Ovary (tissue), 9 donors: ENCODE results near the gene SLC39A11. TPM values are rescaled to one million over a fixed set of nuclear protein-coding genes. Genes with fewer than 3 reads are reported as not detected.

Experiments
- DNase-seq, 5 donors: peaks; one replicate each; pipeline ENCODE4 v3.0.0-alpha.2; 2019 to 2020
- H3K27ac ChIP-seq, 2 donors: fragments of 200-600 bp; one replicate each; pipeline versions ENCODE4 v1.5.1 to v1.8.0; 2019 to 2022
- H3K27me3 ChIP-seq: fragments of 200-600 bp; one replicate; pipeline ENCODE4 v1.8.0; 2022
- H3K36me3 ChIP-seq: fragments of 200-600 bp; sonication (generic); one replicate; pipeline ENCODE4 v1.5.1; 2019
- H3K4me1 ChIP-seq: one replicate; pipeline ENCODE4 v1.8.1; 2013; ENCODE audit warnings: mild to moderate bottlenecking, moderate library complexity; ENCODE audit not compliant: insufficient read depth
- H3K4me3 ChIP-seq: fragments of 200-600 bp; sonication (generic); one replicate; pipeline ENCODE4 v1.5.1; 2017
- H3K9me3 ChIP-seq, 2 donors: fragments of 200-600 bp in 1 of 2; sonication (generic) in 1 of 2; one replicate each; pipeline versions ENCODE4 v1.5.1 to v1.8.1; 2013 to 2019; ENCODE audit warnings: mild to moderate bottlenecking in 1 of 2, moderate library complexity in 1 of 2
- EP300 ChIP-seq: sonication (generic); formaldehyde crosslinking; IDR thresholded peaks from one replicate; pipeline ENCODE4 v1.6.1; 2017; ENCODE audit warnings: antibody characterized with exemption
- POLR2A ChIP-seq: fragments of 450-650 bp; IDR thresholded peaks from one replicate; pipeline ENCODE4 v1.6.1; 2017; ENCODE audit warnings: antibody characterized with exemption, mild to moderate bottlenecking, moderate library complexity
- WGBS, 3 donors: extraction: QIAGEN DNeasy Blood & Tissue Kit in 1 of 3; methylation state at CpG; one replicate each; pipeline versions ENCODE4 v1.1.5 to v1.1.7; 2013 to 2017; 5-methylcytosine and 5-hydroxymethylcytosine counted together
- intact Hi-C, 4 donors: fragments of 100-400 bp; cut with DNase I; formaldehyde crosslinking; loops; one replicate each; pipeline versions ENCODE4 v1.11.0 to v1.15.1; 2022 to 2023
- polyA plus RNA-seq, 2 donors: library from polyadenylated mRNA; stranded (reverse); fragments of 200-250 nt in 1 of 2; fragments of 350-450 nt in 1 of 2; fragmentation: Illumina TruSeq in 1 of 2; extraction: RNeasy Lipid Tissue Mini Kit (QIAGEN cat#74804) in 1 of 2; gene quantifications; one replicate each; pipeline ENCODE4 v1.2.3, GENCODE V29; 2013 to 2014
- total RNA-seq, 7 donors: library from RNA; depleted of rRNA in 2 of 7; stranded (reverse); fragments of >200 nt in 2 of 7; fragmentation: NEBNext Ultra II Directional in 3 of 7; extraction: Animal tissue kit (Norgen Biotek cat#: 25700) in 3 of 7; gene quantifications; one replicate each; pipeline versions ENCODE4 v1.1.0 to v1.2.4, GENCODE V29; 2016 to 2023
- TF ChIP-seq, protein P1 (sequence below), 3 donors: fragments of 450-650 bp in 2 of 3; fragments of 200-600 bp in 1 of 3; IDR thresholded peaks; one replicate each; pipeline versions ENCODE4 v1.5.1 to v1.8.0; 2016 to 2022; ENCODE audit warnings: antibody characterized with exemption in 3 of 3, mild to moderate bottlenecking in 1 of 3
- donor health status: DM: no; HTN: no; CAD: no; lungs with moderate emphysema.
- donor health status: DM: no; HTN: no; CAD: no.
- donor health status: Bipolar disorder and iron deficiency.
- donor health status: DM: yes; HTN: yes; CAD: no.
- donor health status: DM: no; HTN: no; CAD: no.
- donor health status: DM: yes; HTN: yes; CAD: no.

Gene SLC39A11
- total and polyA plus RNA-seq, 9 donors, result 4.0 to 21.2 (median 10.1) TPM

DNA sequence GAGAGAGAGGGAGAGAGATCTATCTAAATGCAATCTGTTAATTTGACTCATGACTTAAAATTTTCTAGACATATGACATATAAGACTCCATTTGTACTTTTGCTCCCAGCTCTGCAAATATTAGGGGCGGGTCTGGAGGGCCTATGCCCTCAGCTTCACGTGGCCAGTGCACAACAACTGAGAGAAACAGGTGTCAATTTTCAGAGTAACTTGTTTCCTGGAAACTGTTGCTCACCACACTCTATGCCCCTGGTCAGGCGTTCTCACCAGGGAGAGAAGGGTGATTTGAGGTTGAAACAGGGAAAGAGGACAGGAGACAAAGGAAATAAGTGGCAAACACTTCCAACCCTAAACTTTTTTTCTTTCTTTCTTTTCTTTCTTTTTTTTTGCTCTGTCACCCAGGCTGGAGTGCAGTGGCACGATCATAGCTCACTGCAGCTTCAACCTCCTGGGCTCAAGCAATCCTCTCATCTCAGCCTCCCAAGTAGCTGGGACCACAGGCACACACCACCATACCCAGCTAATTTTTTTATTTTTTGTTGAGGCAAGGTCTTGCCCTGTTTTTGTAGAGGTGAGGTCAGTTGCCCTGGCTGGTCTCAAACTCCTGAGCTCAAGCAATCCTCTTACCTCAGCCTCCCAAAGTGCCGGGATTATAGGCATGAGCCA is 270.0 kb downstream of the SLC39A11 start:
- Histone ChIP-seq H3K4me1 (no peaks in the 10 kb centered on the region), H3K9me3 (peaks cover 0 to 1% of the 10 kb centered on the region in 2 donors), H3K36me3 (no peaks in the 10 kb centered on the region), H3K27ac (no peak overlapping the region), H3K4me3 (no peak overlapping the region), H3K27me3 (no peaks in the 10 kb centered on the region)
- intact Hi-C loops, result no loop called here
- TF ChIP-seq EP300, result no peak
- TF ChIP-seq, protein P1, sequence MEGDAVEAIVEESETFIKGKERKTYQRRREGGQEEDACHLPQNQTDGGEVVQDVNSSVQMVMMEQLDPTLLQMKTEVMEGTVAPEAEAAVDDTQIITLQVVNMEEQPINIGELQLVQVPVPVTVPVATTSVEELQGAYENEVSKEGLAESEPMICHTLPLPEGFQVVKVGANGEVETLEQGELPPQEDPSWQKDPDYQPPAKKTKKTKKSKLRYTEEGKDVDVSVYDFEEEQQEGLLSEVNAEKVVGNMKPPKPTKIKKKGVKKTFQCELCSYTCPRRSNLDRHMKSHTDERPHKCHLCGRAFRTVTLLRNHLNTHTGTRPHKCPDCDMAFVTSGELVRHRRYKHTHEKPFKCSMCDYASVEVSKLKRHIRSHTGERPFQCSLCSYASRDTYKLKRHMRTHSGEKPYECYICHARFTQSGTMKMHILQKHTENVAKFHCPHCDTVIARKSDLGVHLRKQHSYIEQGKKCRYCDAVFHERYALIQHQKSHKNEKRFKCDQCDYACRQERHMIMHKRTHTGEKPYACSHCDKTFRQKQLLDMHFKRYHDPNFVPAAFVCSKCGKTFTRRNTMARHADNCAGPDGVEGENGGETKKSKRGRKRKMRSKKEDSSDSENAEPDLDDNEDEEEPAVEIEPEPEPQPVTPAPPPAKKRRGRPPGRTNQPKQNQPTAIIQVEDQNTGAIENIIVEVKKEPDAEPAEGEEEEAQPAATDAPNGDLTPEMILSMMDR (IDR thresholded peaks at IDR 0.05), result no peak
- TF ChIP-seq POLR2A, result no peak
- WGBS, 3 donors, result 67 to 72% (median 69%) methylated on average over 5 of the region's 5 CpGs
- DNase-seq, result no peak

DNA sequence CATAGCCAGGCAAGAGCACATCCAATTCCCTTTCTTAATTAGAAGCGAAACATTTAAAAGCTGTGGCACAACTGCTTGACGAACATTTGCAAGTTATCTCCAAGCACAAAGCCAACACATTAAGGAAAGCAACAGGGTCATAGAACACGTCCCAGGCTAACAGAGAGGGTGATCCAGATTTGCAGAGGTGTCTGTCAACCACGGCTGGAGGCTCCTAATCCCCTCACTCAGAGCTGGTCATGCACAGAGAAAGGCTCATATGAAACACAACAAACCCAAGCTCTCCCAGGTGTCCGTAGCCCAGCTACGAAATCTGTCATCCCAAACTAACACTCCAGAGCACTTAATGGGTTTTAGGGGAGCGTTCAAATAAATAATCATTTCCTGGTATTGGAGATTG is 276.1 kb downstream of the SLC39A11 start:
- H3K4me3 ChIP-seq, result no peak overlapping the region
- no peaks in the 10 kb centered on the region for H3K27me3 ChIP-seq
- H3K27ac ChIP-seq, result no peak overlapping the region
- TF ChIP-seq, protein P1 (IDR thresholded peaks at IDR 0.05), result no peak
- no peak for TF ChIP-seq POLR2A
- no peak for TF ChIP-seq EP300
- no peaks in the 10 kb centered on the region for H3K36me3 ChIP-seq
- no peak for DNase-seq
- H3K9me3 ChIP-seq, result peaks cover 0 to 4% of the 10 kb centered on the region in 2 donors
- WGBS, 3 donors, result 78 to 84% (median 83%) methylated on average over 7 of the region's 7 CpGs
- intact Hi-C loops, result no loop called here
- no peaks in the 10 kb centered on the region for H3K4me1 ChIP-seq

DNA sequence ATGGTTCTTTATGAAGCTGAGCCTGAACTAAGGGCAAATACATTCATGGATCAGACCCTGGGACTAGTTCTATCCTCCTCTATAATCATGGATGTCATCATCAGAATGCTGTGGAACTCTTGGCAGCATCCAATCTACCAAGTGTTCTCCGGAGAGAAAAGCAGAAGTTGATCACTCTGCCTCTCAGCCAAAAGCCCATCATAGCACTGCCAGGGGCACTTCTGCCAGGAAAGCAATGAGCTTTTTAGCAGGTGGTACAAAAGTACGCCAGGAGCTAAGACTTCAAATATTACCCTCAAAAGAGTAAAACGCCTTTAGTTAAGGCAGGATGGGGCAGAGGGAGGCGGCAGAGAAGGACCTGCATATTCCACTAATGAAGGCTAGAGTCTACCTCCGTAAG is 279.0 kb downstream of the SLC39A11 start:
- TF ChIP-seq, protein P1 (IDR thresholded peaks at IDR 0.05), result no peak
- TF ChIP-seq EP300 (no peak), POLR2A (no peak)
- no peak overlapping the region for H3K27ac ChIP-seq
- H3K27me3 ChIP-seq, result no peaks in the 10 kb centered on the region
- no peaks in the 10 kb centered on the region for H3K4me1 ChIP-seq
- 92 to 96% (median 94%) methylated on average over 5 of the region's 5 CpGs for WGBS, 3 donors
- no peak overlapping the region for H3K4me3 ChIP-seq
- H3K9me3 ChIP-seq, result peaks cover 0 to 4% of the 10 kb centered on the region in 2 donors
- no peaks in the 10 kb centered on the region for H3K36me3 ChIP-seq
- no peak for DNase-seq
- intact Hi-C loops, result no loop called here

DNA sequence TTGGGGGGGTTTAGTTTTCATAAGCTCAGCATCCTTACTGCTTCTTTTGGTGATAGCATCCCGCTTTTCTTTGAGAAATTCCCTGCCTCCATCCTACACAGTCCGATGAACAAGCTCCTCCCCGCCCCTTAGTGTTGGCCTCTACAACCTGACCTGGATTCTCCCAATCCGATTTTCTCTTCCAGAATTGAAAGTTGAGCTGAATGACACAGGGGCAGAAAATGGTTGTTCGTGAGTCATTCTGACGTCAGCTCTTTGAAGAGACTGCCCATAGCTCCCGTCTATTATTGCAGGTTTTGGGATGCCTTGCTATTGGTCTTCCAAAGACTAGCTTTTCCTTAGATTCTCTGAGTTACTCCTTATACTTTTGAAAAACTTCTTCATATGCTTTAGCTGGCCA is 279.7 kb downstream of the SLC39A11 start:
- TF ChIP-seq POLR2A (no peak), EP300 (no peak)
- TF ChIP-seq, protein P1 (IDR thresholded peaks at IDR 0.05), result no peak
- Histone ChIP-seq H3K4me3 (no peak overlapping the region), H3K27me3 (no peaks in the 10 kb centered on the region), H3K4me1 (no peaks in the 10 kb centered on the region), H3K36me3 (no peaks in the 10 kb centered on the region), H3K9me3 (peaks cover 0 to 4% of the 10 kb centered on the region in 2 donors), H3K27ac (no peak overlapping the region)
- no peak for DNase-seq
- intact Hi-C loops, result no loop called here
- WGBS, 3 donors, result 80 to 88% (median 84%) methylated on average over 7 of the region's 7 CpGs
